Astrocyte (in vitro differentiated cells and primary cell): Measurements from ENCODE around the gene LY86.

Source experiments
- EZH2 ChIP-seq: IDR thresholded peaks from 2 replicates; pipeline ENCODE4 v1.6.1; 2012; ENCODE audit warnings: mild to moderate bottlenecking, low read length, inconsistent platforms; ENCODE audit not compliant: insufficient read depth
- TF ChIP-seq, protein P1 (sequence below): IDR thresholded peaks from 2 replicates; pipeline ENCODE4 v1.5.1; 2011; ENCODE audit warnings: low read depth, mild to moderate bottlenecking, inconsistent platforms, low read length, moderate library complexity; ENCODE audit not compliant: insufficient read depth

DNA sequence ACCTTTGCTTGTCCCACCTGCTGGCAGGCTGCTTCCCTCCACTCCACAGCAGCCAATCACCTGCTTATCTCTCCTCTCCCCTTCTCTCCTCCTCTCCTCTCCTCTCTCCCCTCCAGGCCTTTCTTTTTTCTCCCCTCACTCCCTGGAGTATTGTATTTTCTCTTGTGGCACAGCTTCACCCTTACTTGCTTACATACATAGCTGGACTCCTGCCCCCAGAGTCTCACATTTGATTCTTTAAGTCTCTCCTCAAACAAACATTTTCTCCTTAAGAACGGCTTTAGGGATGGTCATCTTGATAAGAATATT is 3.6 kb upstream of the LY86 start:
- TF ChIP-seq, protein P1, sequence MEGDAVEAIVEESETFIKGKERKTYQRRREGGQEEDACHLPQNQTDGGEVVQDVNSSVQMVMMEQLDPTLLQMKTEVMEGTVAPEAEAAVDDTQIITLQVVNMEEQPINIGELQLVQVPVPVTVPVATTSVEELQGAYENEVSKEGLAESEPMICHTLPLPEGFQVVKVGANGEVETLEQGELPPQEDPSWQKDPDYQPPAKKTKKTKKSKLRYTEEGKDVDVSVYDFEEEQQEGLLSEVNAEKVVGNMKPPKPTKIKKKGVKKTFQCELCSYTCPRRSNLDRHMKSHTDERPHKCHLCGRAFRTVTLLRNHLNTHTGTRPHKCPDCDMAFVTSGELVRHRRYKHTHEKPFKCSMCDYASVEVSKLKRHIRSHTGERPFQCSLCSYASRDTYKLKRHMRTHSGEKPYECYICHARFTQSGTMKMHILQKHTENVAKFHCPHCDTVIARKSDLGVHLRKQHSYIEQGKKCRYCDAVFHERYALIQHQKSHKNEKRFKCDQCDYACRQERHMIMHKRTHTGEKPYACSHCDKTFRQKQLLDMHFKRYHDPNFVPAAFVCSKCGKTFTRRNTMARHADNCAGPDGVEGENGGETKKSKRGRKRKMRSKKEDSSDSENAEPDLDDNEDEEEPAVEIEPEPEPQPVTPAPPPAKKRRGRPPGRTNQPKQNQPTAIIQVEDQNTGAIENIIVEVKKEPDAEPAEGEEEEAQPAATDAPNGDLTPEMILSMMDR, result no peak
- no peak for TF ChIP-seq EZH2
